Fibroblast of skin of scalp (primary cell): ENCODE data around the gene NDUFAF8.
"Not testable (repeated sequence)": the region's sequence is repeated elsewhere in the genome, so short reads cannot be mapped to it uniquely, and the experiment has no call there.

Experiments used
- DNase-seq: peaks from one replicate; pipeline ENCODE4 v3.0.0-alpha.2; 2013

The NDUFAF8 gene

DNA sequence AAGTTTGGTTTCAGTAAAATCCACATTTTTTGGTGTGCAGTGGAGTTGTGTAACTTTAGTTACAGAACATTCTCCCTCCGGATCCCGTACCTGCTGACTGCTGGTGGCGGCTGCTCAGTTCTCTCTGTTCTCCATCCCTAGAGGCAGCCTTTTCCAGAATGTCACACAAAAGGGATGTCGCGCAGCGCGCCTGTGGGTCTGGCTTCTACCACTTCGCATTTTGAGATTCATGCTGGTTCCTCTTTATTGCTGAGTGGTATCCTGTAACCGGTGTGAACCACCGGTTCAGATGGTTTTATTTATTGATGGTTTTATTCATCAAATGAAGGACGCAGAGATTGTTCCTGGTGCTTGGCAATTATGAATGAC is 15.4 kb upstream of the NDUFAF8 start:
- DNase-seq = no peak

- not testable (repeated sequence) for DNase-seq
Measured at GRCh38 chr17:81227630-81228029, 11.5 kb upstream of the NDUFAF8 start.

DNA sequence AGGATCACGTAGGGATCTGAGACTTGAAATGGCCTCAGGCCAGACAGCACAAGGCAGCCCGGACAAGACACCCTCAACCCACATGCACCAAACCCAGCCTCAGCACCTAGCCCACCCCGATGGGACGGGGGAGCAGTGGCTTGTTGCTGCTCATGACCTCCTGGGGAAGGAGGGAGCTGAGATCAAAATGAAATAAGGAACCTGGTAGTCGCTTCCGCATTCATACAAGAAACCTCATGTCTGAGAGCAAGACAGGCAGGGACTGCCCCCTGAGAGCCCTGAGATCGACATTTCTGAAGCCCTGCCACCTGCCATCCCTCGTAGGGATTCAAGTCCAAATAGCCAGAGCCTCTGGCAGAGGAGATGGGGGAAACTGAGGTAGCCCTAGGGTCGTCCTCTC is 10.7 kb upstream of the NDUFAF8 start:
- no peak for DNase-seq

GRCh38 chr17:81228834-81229665 is 10.1 kb upstream of the NDUFAF8 start:
- no peak for DNase-seq

- DNase-seq = no peak
Measured at GRCh38 chr17:81229666-81229920, 9.5 kb upstream of the NDUFAF8 start.

GRCh38 chr17:81230043-81230820 is 8.9 kb upstream of the NDUFAF8 start:
- no peak for DNase-seq

DNA sequence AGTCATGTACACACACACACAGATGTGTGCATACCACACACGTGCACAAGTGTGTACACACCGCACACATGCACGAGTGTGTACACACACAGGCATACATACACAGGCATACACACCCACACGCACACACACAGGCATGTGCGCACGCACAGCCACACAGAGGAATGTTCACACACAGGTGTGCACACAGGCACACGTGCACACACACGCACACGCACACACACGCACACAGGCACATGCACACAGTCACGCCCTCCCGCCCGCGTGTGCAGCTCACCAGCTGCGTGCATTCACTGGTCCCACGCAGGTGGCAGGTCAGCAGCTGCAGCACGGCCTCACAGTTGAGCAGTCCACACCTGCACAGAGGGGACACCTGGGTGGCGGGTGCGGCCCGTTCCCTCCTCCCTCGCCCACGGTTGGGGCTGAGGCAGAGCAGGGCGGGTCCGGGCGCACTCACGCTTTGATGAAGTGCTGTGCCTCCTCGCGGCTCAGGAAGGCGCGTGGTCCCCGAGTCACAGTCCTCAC is 7.9 kb upstream of the NDUFAF8 start:
- DNase-seq = no peak

- no peak for DNase-seq
Measured at GRCh38 chr17:81231766-81232581, 7.1 kb upstream of the NDUFAF8 start.

GRCh38 chr17:81232616-81233241 is 6.4 kb upstream of the NDUFAF8 start:
- no peak for DNase-seq

DNA sequence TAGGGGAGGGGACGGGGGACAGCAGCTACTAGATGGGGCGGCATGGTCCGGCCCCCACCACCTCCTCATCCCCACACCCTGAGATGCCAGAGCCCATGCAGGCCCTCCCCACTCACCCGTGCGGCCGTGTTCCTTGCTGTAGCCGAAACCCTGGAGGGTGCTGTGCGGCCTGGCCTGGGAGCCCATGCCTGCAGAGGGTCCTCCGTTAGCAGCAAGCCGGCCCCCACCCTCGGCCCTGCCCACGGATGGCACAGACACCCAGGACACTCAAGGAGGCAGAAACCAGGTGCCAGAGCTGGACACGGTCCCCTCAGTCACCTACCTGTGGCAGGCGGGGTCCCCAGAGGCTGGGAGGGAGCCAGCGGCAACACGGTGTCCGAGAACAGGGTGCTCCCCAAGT is 5.8 kb upstream of the NDUFAF8 start:
- DNase-seq = no peak

GRCh38 chr17:81233811-81234505 is 5.2 kb upstream of the NDUFAF8 start:
- no peak for DNase-seq

DNA sequence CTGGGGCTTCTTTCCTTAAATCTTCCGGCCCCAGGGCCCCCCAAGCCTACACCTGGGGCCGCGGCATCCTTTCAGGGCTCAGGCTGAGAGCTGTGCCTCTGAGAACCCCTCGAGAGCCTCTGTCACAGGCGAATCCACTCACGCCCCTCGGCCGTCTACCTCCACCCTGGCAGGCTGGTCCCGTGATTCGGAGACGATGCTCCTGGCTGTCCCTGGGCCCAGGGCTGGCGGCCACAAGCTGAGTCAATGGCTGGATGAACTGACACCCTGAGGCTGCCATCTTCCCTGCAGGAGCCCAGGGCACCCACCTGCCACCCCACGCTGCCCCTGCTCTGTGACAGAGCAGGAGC is 4.6 kb upstream of the NDUFAF8 start:
- no peak for DNase-seq

DNA sequence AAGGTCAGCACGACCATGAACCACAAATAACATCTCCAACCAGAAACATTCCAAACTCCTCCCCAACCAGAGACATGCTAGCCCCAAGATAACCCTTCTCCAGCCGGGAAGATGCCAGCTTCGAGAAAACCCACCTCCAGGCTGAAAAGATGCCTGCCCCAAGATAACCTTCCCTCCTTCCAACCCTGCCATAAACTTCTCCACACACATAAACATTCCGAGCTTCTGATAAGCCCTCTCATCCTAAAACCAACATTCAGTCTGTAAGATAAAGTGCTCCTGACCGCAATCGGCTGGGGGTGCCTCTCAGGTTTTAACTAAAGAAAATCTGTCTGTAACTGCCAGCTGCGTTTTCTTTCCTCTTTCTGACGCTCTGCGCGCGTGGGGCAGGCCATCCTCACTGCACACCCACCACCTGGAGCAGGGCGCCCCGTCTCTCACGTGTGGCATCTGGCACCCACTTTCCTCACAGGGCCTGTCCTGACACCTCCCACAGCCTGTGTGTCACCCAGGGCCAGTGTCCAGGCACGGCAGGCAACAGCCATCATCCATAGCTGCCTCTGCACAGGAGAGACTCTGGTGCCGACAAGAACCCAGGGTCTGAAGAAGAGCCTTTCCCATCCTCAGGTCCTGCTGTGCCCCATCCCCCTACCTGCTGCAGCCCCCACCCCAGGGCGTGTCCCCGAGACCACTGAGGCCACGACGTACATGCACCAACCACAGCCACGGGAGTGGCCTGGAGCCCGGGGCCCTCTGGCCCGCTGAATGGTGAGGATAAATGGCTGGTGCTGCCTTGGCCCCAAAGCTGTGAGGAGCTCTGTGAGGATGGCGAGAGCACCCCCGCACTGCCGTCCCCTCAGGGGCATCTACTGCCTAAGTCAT is 3.9 kb upstream of the NDUFAF8 start:
- no peak for DNase-seq

DNA sequence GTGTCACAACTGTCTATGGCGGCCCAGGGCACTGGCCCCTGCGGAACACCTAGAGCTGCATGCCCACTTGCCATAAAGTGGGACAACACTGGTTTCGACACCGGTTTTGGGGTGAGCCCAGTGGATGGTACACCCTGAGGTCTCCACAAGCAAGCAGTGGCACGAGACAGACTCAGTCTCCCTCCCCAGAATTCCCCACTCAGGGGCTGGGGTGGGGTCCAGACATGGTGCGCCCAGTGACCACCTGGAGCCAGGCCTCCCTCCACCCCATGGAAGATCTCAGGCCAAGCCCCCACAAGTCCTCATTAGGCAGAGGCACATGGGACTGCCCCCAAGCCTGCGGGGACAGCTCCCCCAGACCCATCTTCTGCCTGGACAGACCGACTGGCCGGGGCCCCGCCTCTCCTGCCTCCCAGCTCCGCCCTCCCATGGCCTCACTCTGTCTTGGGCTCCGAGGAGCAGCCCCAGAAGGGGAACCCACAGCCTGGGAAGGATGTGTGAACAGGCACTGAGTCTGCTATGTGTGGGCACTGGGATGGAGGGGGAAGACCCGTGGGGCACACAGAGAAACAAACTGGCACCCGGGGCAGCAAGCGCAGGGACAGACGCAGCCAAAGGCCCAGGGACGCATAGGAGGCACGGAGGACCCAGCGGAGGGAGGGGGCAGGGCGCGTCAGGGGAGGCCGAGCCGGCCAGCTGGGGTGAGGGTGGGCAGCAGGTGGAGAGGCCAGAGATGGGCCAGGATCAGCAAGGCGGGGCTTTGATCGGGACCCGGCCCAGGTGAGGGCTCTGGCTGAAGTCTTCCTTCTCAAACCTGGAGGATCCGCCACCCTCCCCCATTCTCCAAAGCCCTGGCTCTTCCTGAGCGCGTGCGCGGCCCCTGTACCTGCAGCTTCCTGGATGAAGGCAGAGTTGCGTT is 3.0 kb upstream of the NDUFAF8 start:
- DNase-seq = no peak

- no peak for DNase-seq
Measured at GRCh38 chr17:81236784-81237183, 2.3 kb upstream of the NDUFAF8 start.

GRCh38 chr17:81237591-81238489 is 1.3 kb upstream of the NDUFAF8 start:
- no peak for DNase-seq

GRCh38 chr17:81238490-81238814 is 666 bp upstream of the NDUFAF8 start:
- no peak for DNase-seq

GRCh38 chr17:81239714-81240555 is 817 bp downstream of the NDUFAF8 start:
- no peak for DNase-seq
